ENCODE results near the gene SKIL.

GRCh38 chr3:170387950-170388349, 30.4 kb downstream of the SKIL start:
- peak in 1 of 2 experiments; percentile 27; a peak in 1 of 4 replicates for TF ChIP-seq CTCF (conservative IDR thresholded peaks at IDR 0.05; ENCODE audit: low read depth in 2 of 2)
- TF ChIP-seq EZH2 (IDR thresholded peaks at IDR 0.05; ENCODE audit: low read depth, unreplicated experiment) = no peak
- TF ChIP-seq ZNF114 (CRISPR knock-in tag; IDR thresholded peaks at IDR 0.05) = no peak

Measured in GM23338 (cell line).